Measurements from ENCODE around the gene TLK1.

DNA sequence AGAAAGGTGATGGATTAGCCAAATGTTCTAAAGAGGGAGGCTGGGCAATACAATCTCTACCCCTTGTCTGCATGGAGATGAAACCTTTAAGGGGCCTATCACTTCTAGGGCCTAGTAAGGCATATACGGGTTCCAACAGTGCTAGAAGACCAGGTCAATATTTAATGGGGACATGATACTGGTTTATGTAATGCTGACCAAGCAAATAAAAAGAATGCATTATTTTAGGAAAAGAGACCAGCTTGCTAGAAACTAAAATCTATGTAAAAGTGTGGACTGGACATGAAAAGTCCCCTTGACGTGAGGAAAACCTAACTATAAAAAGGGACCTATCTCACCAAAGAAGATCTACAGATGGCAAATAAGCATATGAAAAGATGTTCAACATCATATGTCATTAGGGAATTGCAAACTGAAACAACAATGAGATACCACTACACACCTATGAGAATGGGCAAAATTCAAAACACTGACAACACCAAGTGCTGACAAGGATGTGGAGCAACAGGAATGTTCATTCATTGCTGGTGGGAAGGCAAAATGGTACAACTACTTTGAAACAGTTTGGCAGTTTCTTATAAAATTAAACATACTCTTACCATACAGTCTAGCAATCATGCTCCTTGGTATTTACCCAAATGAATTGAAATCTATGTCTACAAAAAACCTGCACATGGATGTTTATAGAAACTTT, 45.9 kb upstream of the TLK1 start:
- no peak for TF ChIP-seq CTCF (IDR thresholded peaks at IDR 0.05; ENCODE audit: insufficient read depth, low read depth, low read length)
- TF ChIP-seq EZH2 (IDR thresholded peaks at IDR 0.05; ENCODE audit: insufficient read depth, low read length) = no peak

Measured in astrocyte (in vitro differentiated cells and primary cell).